Heart left ventricle (tissue), 13 donors: ENCODE measurements around the gene MCC.

Experiments
- CTCF ChIP-seq, 12 donors: fragments of 200-600 bp; sonication (generic) in 4 of 12; IDR thresholded peaks; one replicate each; pipeline versions ENCODE4 v1.5.0 to v1.8.0; 2018 to 2022; ENCODE audit warnings: antibody characterized with exemption in 12 of 12, mild to moderate bottlenecking in 5 of 12
- POLR2A ChIP-seq, 2 donors: fragments of 450-650 bp; IDR thresholded peaks; one replicate each; pipeline ENCODE4 v1.6.1; 2017; ENCODE audit warnings: antibody characterized with exemption in 2 of 2, mild to moderate bottlenecking in 2 of 2, moderate library complexity in 2 of 2
- donor health status: ischemic (EF 13 %, LVEDD 7.1; RV severe dilation, severe dysfunction).
- donor health status: DM: no; HTN: yes; CAD: no.
- donor health status: DM: no; HTN: no; CAD: no.
- donor health status: ischemic (EF 25% LVEDD 6.9; RV normal size, moderate dysfunction).
- donor health status: ischemic (EF 25% LVEDD 5.7; RV mildly dilated, moderate dysfunction).
- donor health status: ischemic (EF 35%, LVEDD 5.7; RV mildly dilated, moderate dysfunction).
- donor health status: nonischemic (EF 11% LVEDD 7.7; RV severe dilation, severe dysfunction).
- donor health status: DM: yes; HTN: yes; CAD: no.
- donor health status: PGD.
- donor health status: ischemic (EF 29% LVEDD 5.4; RV normal size, mild dysfunction).
- donor health status: nonischemic (EF 23%, LVEDD 6.1; RV moderate dilation, normal function).

- TF ChIP-seq CTCF (IDR thresholded peaks at IDR 0.05) (no peak), POLR2A (IDR thresholded peaks at IDR 0.05) (no peak)
These were observed 84.0 kb downstream of the MCC start for GRCh38 chr5:113404269-113404668.
